SKM-1 (cell line): Measurements from ENCODE around the gene TMCC2.
"Not testable (repeated sequence)": the region's sequence is repeated elsewhere in the genome, so short reads cannot be mapped to it uniquely, and the experiment has no call there.

Source experiments
- DNase-seq: peaks from one replicate; lab custom pipeline; 2025; ENCODE audit not compliant: unreplicated experiment; lab: John Stamatoyannopoulos, UW

Gene TMCC2

GRCh38 chr1:205276689-205277065 lies 48.9 kb downstream of the TMCC2 start:
- no peak for DNase-seq

GRCh38 chr1:205279986-205280385 lies 52.2 kb downstream of the TMCC2 start:
- no peak for DNase-seq

- not testable (repeated sequence) for DNase-seq
Measured at GRCh38 chr1:205280666-205281395, 53.1 kb downstream of the TMCC2 start.

- DNase-seq: no peak
Measured at GRCh38 chr1:205283270-205284147, 55.8 kb downstream of the TMCC2 start.

GRCh38 chr1:205284420-205285144 lies 56.8 kb downstream of the TMCC2 start:
- peak; percentile 92 for DNase-seq

- DNase-seq: no peak
Measured at GRCh38 chr1:205285381-205286101, 57.8 kb downstream of the TMCC2 start.

GRCh38 chr1:205286335-205286950 lies 58.7 kb downstream of the TMCC2 start:
- DNase-seq: no peak

- DNase-seq: no peak
Measured at GRCh38 chr1:205287076-205287475, 59.3 kb downstream of the TMCC2 start.

- DNase-seq: peak; percentile 92
Measured at GRCh38 chr1:205287767-205288559, 60.2 kb downstream of the TMCC2 start.

GRCh38 chr1:205291596-205291995 lies 63.9 kb downstream of the TMCC2 start:
- DNase-seq: no peak

- DNase-seq: no peak
Measured at GRCh38 chr1:205293350-205294074, 65.8 kb downstream of the TMCC2 start.

- DNase-seq: no peak
Measured at GRCh38 chr1:205294175-205294917, 66.6 kb downstream of the TMCC2 start.

GRCh38 chr1:205294934-205295333 lies 67.2 kb downstream of the TMCC2 start:
- no peak for DNase-seq

GRCh38 chr1:205296154-205296553 lies 68.4 kb downstream of the TMCC2 start:
- no peak for DNase-seq

- not testable (repeated sequence) for DNase-seq
Measured at GRCh38 chr1:205297546-205298177, 69.9 kb downstream of the TMCC2 start.

GRCh38 chr1:205298191-205298994 lies 70.6 kb downstream of the TMCC2 start:
- DNase-seq: no peak

GRCh38 chr1:205300149-205300548 lies 72.4 kb downstream of the TMCC2 start:
- no peak for DNase-seq
